ENCODE results near the gene PPARD. TPM values are rescaled to one million over a fixed set of nuclear protein-coding genes. Genes with fewer than 3 reads are reported as not detected.

Gene PPARD
- total RNA-seq, 1 donor from 2014 or later: 4.9 TPM

GRCh38 chr6:35398526-35398925 lies 56.2 kb downstream of the PPARD start:
- H3F3A ChIP-seq (ENCODE audit: low read depth): no peaks in the 10 kb centered on the region
- no peak overlapping the region for H3K9ac ChIP-seq
- no peaks in the 10 kb centered on the region for H4K20me1 ChIP-seq (ENCODE audit: low read depth)
- no peaks in the 10 kb centered on the region for H3K9me3 ChIP-seq (ENCODE audit: low read depth)
- H3K4me2 ChIP-seq: no peak overlapping the region
- no peaks in the 10 kb centered on the region for H3K36me3 ChIP-seq
- no peaks in the 10 kb centered on the region for H3K79me2 ChIP-seq (ENCODE audit: low read depth)
- H3K4me3 Mint-ChIP-seq: no peak overlapping the region
- no peaks in the 10 kb centered on the region for H3K4me1 ChIP-seq
- H3K27me3 ChIP-seq: no peaks in the 10 kb centered on the region
- no peak overlapping the region for H3K27ac ChIP-seq
- H3K4me3 ChIP-seq: no peak overlapping the region
- DNase-seq (ENCODE audit: low spot score): no peak
- no peak overlapping the region for H3K27ac Mint-ChIP-seq
- peaks cover 3% of the 10 kb centered on the region for H3K36me3 Mint-ChIP-seq
- peaks cover 5% of the 10 kb centered on the region for H3K27me3 Mint-ChIP-seq (ENCODE audit: insufficient read depth, low read depth)
- H3K4me1 Mint-ChIP-seq: peaks cover 15% of the 10 kb centered on the region
- no peak for TF ChIP-seq EZH2 (IDR thresholded peaks at IDR 0.05)
- TF ChIP-seq CTCF (IDR thresholded peaks at IDR 0.05): no peak
- no peaks in the 10 kb centered on the region for H3K9me3 Mint-ChIP-seq
- no peak overlapping the region for H2AFZ ChIP-seq (replicated peaks)

- H3K4me1 ChIP-seq: no peaks in the 10 kb centered on the region
- Mint-ChIP-seq H3K9me3 (no peaks in the 10 kb centered on the region), H3K4me1 (peaks cover 8% of the 10 kb centered on the region), H3K36me3 (peaks cover 3% of the 10 kb centered on the region), H3K27me3 (ENCODE audit: insufficient read depth, low read depth) (peaks cover 9% of the 10 kb centered on the region), H3K27ac (no peak overlapping the region), H3K4me3 (no peak overlapping the region)
- no peaks in the 10 kb centered on the region for H3K9me3 ChIP-seq (ENCODE audit: low read depth)
- H3K9ac ChIP-seq: no peak overlapping the region
- H4K20me1 ChIP-seq (ENCODE audit: low read depth): no peaks in the 10 kb centered on the region
- no peak overlapping the region for H2AFZ ChIP-seq (replicated peaks)
- TF ChIP-seq CTCF (IDR thresholded peaks at IDR 0.05) (no peak), EZH2 (IDR thresholded peaks at IDR 0.05) (no peak), EZH2phosphoT487 (IDR thresholded peaks at IDR 0.05) (no peak)
- no peak overlapping the region for H3K4me3 ChIP-seq
- no peaks in the 10 kb centered on the region for H3F3A ChIP-seq (ENCODE audit: low read depth)
- no peak for DNase-seq (ENCODE audit: low spot score)
- no peaks in the 10 kb centered on the region for H3K36me3 ChIP-seq
- no peak overlapping the region for H3K4me2 ChIP-seq
- H3K27me3 ChIP-seq: no peaks in the 10 kb centered on the region
- H3K27ac ChIP-seq: no peak overlapping the region
- no peaks in the 10 kb centered on the region for H3K79me2 ChIP-seq (ENCODE audit: low read depth)
These were observed 57.8 kb downstream of the PPARD start for GRCh38 chr6:35400111-35400510.

GRCh38 chr6:35400901-35401311 lies 58.5 kb downstream of the PPARD start:
- no peaks in the 10 kb centered on the region for H3K27me3 ChIP-seq
- Mint-ChIP-seq H3K27ac (peak overlapping the region; percentile 38), H3K36me3 (peaks cover 3% of the 10 kb centered on the region), H3K4me1 (peaks cover 8% of the 10 kb centered on the region), H3K27me3 (ENCODE audit: insufficient read depth, low read depth) (peaks cover 9% of the 10 kb centered on the region), H3K9me3 (no peaks in the 10 kb centered on the region), H3K4me3 (no peak overlapping the region)
- no peak overlapping the region for H2AFZ ChIP-seq (replicated peaks)
- no peak for DNase-seq (ENCODE audit: low spot score)
- H3K9me3 ChIP-seq (ENCODE audit: low read depth): no peaks in the 10 kb centered on the region
- no peak overlapping the region for H3K9ac ChIP-seq
- no peaks in the 10 kb centered on the region for H3F3A ChIP-seq (ENCODE audit: low read depth)
- no peak overlapping the region for H3K27ac ChIP-seq
- no peaks in the 10 kb centered on the region for H3K36me3 ChIP-seq
- no peak for TF ChIP-seq CTCF (IDR thresholded peaks at IDR 0.05)
- TF ChIP-seq EZH2phosphoT487 (IDR thresholded peaks at IDR 0.05): no peak
- TF ChIP-seq EZH2 (IDR thresholded peaks at IDR 0.05): no peak
- no peaks in the 10 kb centered on the region for H4K20me1 ChIP-seq (ENCODE audit: low read depth)
- no peak overlapping the region for H3K4me2 ChIP-seq
- no peaks in the 10 kb centered on the region for H3K4me1 ChIP-seq
- no peak overlapping the region for H3K4me3 ChIP-seq
- no peaks in the 10 kb centered on the region for H3K79me2 ChIP-seq (ENCODE audit: low read depth)
